Gastrocnemius medialis (tissue), 4 donors: Measurements from ENCODE around the gene CD244. TPM values are rescaled to one million over a fixed set of nuclear protein-coding genes. Genes with fewer than 3 reads are reported as not detected.

Source experiments
- ATAC-seq, 2 donors: fragments of 150-250 bp; one replicate each; pipeline ENCODE4 v1.9.1; 2016
- DNase-seq, 2 donors: peaks; one replicate each; pipeline ENCODE4 v3.0.0-alpha.2; 2019
- H3K27ac ChIP-seq, 4 donors: fragments of 200-600 bp; sonication (generic); 1 replicate in 1 of 4; 2 replicates in 3 of 4; pipeline ENCODE4 v1.5.1; 2016 to 2018; ENCODE audit warnings: mild to moderate bottlenecking in 2 of 4, moderate library complexity in 1 of 4
- H3K27me3 ChIP-seq, 3 donors: fragments of 200-600 bp; sonication (generic) in 2 of 3; 1 replicate in 1 of 3; 2 replicates in 2 of 3; pipeline versions ENCODE4 v1.5.1 to v1.6.0; 2016 to 2019; ENCODE audit warnings: mild to moderate bottlenecking in 1 of 3, moderate library complexity in 1 of 3
- H3K36me3 ChIP-seq, 2 donors: fragments of 200-600 bp; sonication (generic) in 1 of 2; one replicate each; pipeline ENCODE4 v1.5.1; 2017 to 2018
- H3K4me1 ChIP-seq, 2 donors: fragments of 200-600 bp; sonication (generic) in 1 of 2; one replicate each; pipeline ENCODE4 v1.5.1; 2016 to 2017; ENCODE audit warnings: mild to moderate bottlenecking in 2 of 2
- H3K4me3 ChIP-seq, 4 donors: fragments of 200-600 bp; sonication (generic) in 3 of 4; 1 replicate in 1 of 4; 2 replicates in 3 of 4; pipeline ENCODE4 v1.5.1; 2016 to 2019; ENCODE audit warnings: mild to moderate bottlenecking in 2 of 4
- H3K9me3 ChIP-seq, 3 donors: fragments of 200-600 bp; sonication (generic) in 2 of 3; 1 replicate in 1 of 3; 2 replicates in 2 of 3; pipeline ENCODE4 v1.5.1; 2016 to 2019
- CTCF ChIP-seq, 5 experiments: fragments of 450-650 bp in 3 of 5; fragments of 200-600 bp in 2 of 5; sonication (generic) in 2 of 5; IDR thresholded peaks in 4 of 5; conservative IDR thresholded peaks in 1 of 5; 1 replicate in 4 of 5; 2 replicates in 1 of 5; pipeline ENCODE4 v1.5.1; 2016 to 2019; ENCODE audit warnings: antibody characterized with exemption in 5 of 5, mild to moderate bottlenecking in 3 of 5, moderate library complexity in 3 of 5
- POLR2A ChIP-seq, 2 donors: fragments of 450-650 bp; IDR thresholded peaks; one replicate each; pipeline ENCODE4 v1.6.1; 2017; ENCODE audit warnings: antibody characterized with exemption in 2 of 2, mild to moderate bottlenecking in 2 of 2, moderate library complexity in 2 of 2
- in situ Hi-C, 4 donors: fragments of 200-750 bp; cut with MboI; loops; one replicate each; pipeline versions ENCODE4 v1.15.0 to v1.8.0; 2017; ENCODE audit warnings: low sequenced_read_pairs in 4 of 4
- intact Hi-C: fragments of 100-400 bp; cut with DNase I; formaldehyde crosslinking; loops from one replicate; pipeline ENCODE4 v1.15.1; 2023; ENCODE audit warnings: low total_unique reads
- total RNA-seq, 4 donors: library from RNA; depleted of rRNA; stranded (reverse); fragments of >200 nt; gene quantifications; one replicate each; pipeline versions ENCODE4 v1.1.0 to v1.2.3, GENCODE V29; 2016

The CD244 gene
- total RNA-seq = not detected

GRCh38 chr1:160862203-160863060, at the start of gene CD244:
Gene CD244, minus strand, starts transcription at chr1:160862887. Its CDS starts 210 bp downstream, at chr1:160862677.
- intact Hi-C loops = no loop called here
- no peaks in the 10 kb centered on the region for H3K4me1 ChIP-seq

GRCh38 chr1:160911925-160912324, 49.2 kb upstream of the CD244 start:
- no peak overlapping the region for H3K27ac ChIP-seq
- in situ Hi-C loops = no loop called here
- intact Hi-C loops = no loop called here

More at GRCh38 chr1:160862203-160863060, at the start of gene CD244:
- no peaks in the 10 kb centered on the region for H3K36me3 ChIP-seq
- no peaks in the 10 kb centered on the region for H3K27me3 ChIP-seq
- no peaks in the 10 kb centered on the region for H3K9me3 ChIP-seq
- no peak for TF ChIP-seq CTCF (IDR thresholded peaks at IDR 0.05 in 4 of 5, conservative IDR thresholded peaks at IDR 0.05 in 1 of 5)
- no peak for TF ChIP-seq POLR2A (IDR thresholded peaks at IDR 0.05)
- in situ Hi-C loops = no loop called here
- DNase-seq = peak in 1 of 2 donors; percentile 18
- no peak within 1 kb of the TSS for H3K27ac ChIP-seq
- H3K4me3 ChIP-seq = no peak within 1 kb of the TSS
- no peak for ATAC-seq

GRCh38 chr1:160911441-160911840, 48.8 kb upstream of the CD244 start:
- H3K4me3 ChIP-seq = no peak overlapping the region
- no peaks in the 10 kb centered on the region for H3K9me3 ChIP-seq
- ATAC-seq = no peak
- intact Hi-C loops (no loop called here), in situ Hi-C loops (no loop called here)
- no peaks in the 10 kb centered on the region for H3K36me3 ChIP-seq
- H3K4me1 ChIP-seq = no peaks in the 10 kb centered on the region
- no peak for TF ChIP-seq CTCF (IDR thresholded peaks at IDR 0.05 in 4 of 5, conservative IDR thresholded peaks at IDR 0.05 in 1 of 5)
- TF ChIP-seq POLR2A (IDR thresholded peaks at IDR 0.05) = no peak
- no peaks in the 10 kb centered on the region for H3K27me3 ChIP-seq
- no peak for DNase-seq
- no peak overlapping the region for H3K27ac ChIP-seq

More at GRCh38 chr1:160911925-160912324, 49.2 kb upstream of the CD244 start:
- Histone ChIP-seq H3K36me3 (no peaks in the 10 kb centered on the region), H3K9me3 (no peaks in the 10 kb centered on the region), H3K27me3 (no peaks in the 10 kb centered on the region), H3K4me1 (no peaks in the 10 kb centered on the region), H3K4me3 (no peak overlapping the region)
- DNase-seq (no peak), ATAC-seq (no peak)
- TF ChIP-seq POLR2A (IDR thresholded peaks at IDR 0.05) (no peak), CTCF (IDR thresholded peaks at IDR 0.05 in 4 of 5, conservative IDR thresholded peaks at IDR 0.05 in 1 of 5) (no peak)

- ATAC-seq (no peak), DNase-seq (no peak)
- TF ChIP-seq POLR2A (IDR thresholded peaks at IDR 0.05) (no peak), CTCF (IDR thresholded peaks at IDR 0.05 in 4 of 5, conservative IDR thresholded peaks at IDR 0.05 in 1 of 5) (no peak)
- H3K27me3 ChIP-seq = no peaks in the 10 kb centered on the region
- no peaks in the 10 kb centered on the region for H3K9me3 ChIP-seq
- no peak overlapping the region for H3K4me3 ChIP-seq
- H3K4me1 ChIP-seq = no peaks in the 10 kb centered on the region
- no peaks in the 10 kb centered on the region for H3K36me3 ChIP-seq
- intact Hi-C loops = no loop called here
- in situ Hi-C loops = no loop called here
- no peak overlapping the region for H3K27ac ChIP-seq
Observed at GRCh38 chr1:160910170-160910750, 47.6 kb upstream of the CD244 start.
